Sigmoid colon (tissue), 7 donors: Measurements from ENCODE around the gene CCDC190. TPM values are rescaled to one million over a fixed set of nuclear protein-coding genes. Genes with fewer than 3 reads are reported as not detected.

Experiments used
- DNase-seq: peaks from one replicate; pipeline ENCODE4 v3.0.0-alpha.2; 2019
- H3K27ac ChIP-seq, 4 donors: fragments of 200-600 bp; sonication (generic); one replicate each; pipeline ENCODE4 v1.5.1; 2016 to 2019; ENCODE audit warnings: mild to moderate bottlenecking in 1 of 4
- H3K27me3 ChIP-seq, 3 donors: fragments of 200-600 bp; sonication (generic); one replicate each; pipeline ENCODE4 v1.5.1; 2019; ENCODE audit warnings: mild to moderate bottlenecking in 1 of 3
- H3K36me3 ChIP-seq, 4 donors: fragments of 200-600 bp; sonication (generic); one replicate each; pipeline ENCODE4 v1.5.1; 2016 to 2019
- H3K4me1 ChIP-seq, 4 donors: fragments of 200-600 bp; sonication (generic); one replicate each; pipeline ENCODE4 v1.5.1; 2017 to 2019
- H3K4me3 ChIP-seq, 4 donors: fragments of 200-600 bp; sonication (generic); one replicate each; pipeline ENCODE4 v1.5.1; 2017 to 2019; ENCODE audit warnings: mild to moderate bottlenecking in 2 of 4, moderate library complexity in 1 of 4
- H3K9me3 ChIP-seq, 4 donors: fragments of 200-600 bp in 3 of 4; sonication (generic) in 3 of 4; one replicate each; pipeline versions ENCODE4 v1.5.1 to v1.6.1; 2013 to 2019
- EP300 ChIP-seq, 4 donors: sonication (generic); formaldehyde crosslinking; IDR thresholded peaks; one replicate each; pipeline ENCODE4 v1.6.1; 2017; ENCODE audit warnings: antibody characterized with exemption in 4 of 4
- POLR2A ChIP-seq, 2 donors: fragments of 450-650 bp; IDR thresholded peaks; one replicate each; pipeline ENCODE4 v1.6.1; 2016; ENCODE audit warnings: antibody characterized with exemption in 2 of 2, mild to moderate bottlenecking in 2 of 2, moderate library complexity in 2 of 2
- POLR2AphosphoS5 ChIP-seq, 4 donors: sonication (generic); formaldehyde crosslinking; IDR thresholded peaks; one replicate each; pipeline ENCODE4 v1.6.1; 2017; ENCODE audit warnings: antibody characterized with exemption in 4 of 4
- WGBS, 2 donors: extraction: QIAGEN DNeasy Blood & Tissue Kit; methylation state at CpG; one replicate each; pipeline ENCODE4 v1.1.7; 2013; 5-methylcytosine and 5-hydroxymethylcytosine counted together
- intact Hi-C: fragments of 100-400 bp; cut with DNase I; formaldehyde crosslinking; loops from one replicate; pipeline ENCODE4 v1.15.1; 2023
- polyA plus RNA-seq, 3 donors: library from polyadenylated mRNA; stranded (reverse); fragments of 200-250 nt; gene quantifications; one replicate each; pipeline ENCODE4 v1.2.3, GENCODE V29; 2013
- total RNA-seq, 4 donors: library from RNA; depleted of rRNA; stranded (reverse); fragments of >200 nt; gene quantifications; one replicate each; pipeline ENCODE4 v1.1.0, GENCODE V29; 2016
- TF ChIP-seq, protein P1 (sequence below), 4 experiments: fragments of 450-650 bp in 3 of 4; fragments of 200-600 bp in 1 of 4; IDR thresholded peaks; one replicate each; pipeline ENCODE4 v1.5.1; 2016 to 2019; ENCODE audit warnings: antibody characterized with exemption in 4 of 4, mild to moderate bottlenecking in 3 of 4, moderate library complexity in 2 of 4
- donor health status: healthy with polysubstance abuse.
- donor health status: Bipolar disorder and iron deficiency.
- donor health status: healthy.

Gene CCDC190
- total and polyA plus RNA-seq, 7 donors = not detected

DNA sequence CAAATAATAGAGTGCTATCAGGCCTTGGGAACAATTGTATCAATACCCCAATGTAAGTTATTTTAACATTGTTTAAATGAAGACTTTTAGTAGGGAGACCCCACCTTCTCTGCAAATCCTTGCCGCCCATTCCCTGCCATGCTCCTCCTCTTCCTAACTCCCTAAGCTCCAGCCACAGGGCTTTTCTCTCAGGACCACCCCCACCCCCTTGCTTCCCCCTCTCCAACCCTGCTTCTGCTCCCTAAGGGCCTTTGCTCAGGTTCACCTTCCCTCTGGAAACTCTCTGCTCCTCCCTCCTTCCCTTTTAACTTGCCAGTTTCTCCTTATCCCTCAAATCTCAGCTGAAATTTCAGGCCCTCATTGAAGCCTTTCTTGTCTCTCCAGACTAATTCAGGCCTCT is 16.8 kb downstream of the CCDC190 start:
- H3K27ac ChIP-seq = no peak overlapping the region
- DNase-seq = no peak
- no peak for TF ChIP-seq POLR2A (IDR thresholded peaks at IDR 0.05)
- no peak for TF ChIP-seq POLR2AphosphoS5 (IDR thresholded peaks at IDR 0.05)
- TF ChIP-seq EP300 (IDR thresholded peaks at IDR 0.05) = no peak
- TF ChIP-seq, protein P1, sequence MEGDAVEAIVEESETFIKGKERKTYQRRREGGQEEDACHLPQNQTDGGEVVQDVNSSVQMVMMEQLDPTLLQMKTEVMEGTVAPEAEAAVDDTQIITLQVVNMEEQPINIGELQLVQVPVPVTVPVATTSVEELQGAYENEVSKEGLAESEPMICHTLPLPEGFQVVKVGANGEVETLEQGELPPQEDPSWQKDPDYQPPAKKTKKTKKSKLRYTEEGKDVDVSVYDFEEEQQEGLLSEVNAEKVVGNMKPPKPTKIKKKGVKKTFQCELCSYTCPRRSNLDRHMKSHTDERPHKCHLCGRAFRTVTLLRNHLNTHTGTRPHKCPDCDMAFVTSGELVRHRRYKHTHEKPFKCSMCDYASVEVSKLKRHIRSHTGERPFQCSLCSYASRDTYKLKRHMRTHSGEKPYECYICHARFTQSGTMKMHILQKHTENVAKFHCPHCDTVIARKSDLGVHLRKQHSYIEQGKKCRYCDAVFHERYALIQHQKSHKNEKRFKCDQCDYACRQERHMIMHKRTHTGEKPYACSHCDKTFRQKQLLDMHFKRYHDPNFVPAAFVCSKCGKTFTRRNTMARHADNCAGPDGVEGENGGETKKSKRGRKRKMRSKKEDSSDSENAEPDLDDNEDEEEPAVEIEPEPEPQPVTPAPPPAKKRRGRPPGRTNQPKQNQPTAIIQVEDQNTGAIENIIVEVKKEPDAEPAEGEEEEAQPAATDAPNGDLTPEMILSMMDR (IDR thresholded peaks at IDR 0.05) = no peak

DNA sequence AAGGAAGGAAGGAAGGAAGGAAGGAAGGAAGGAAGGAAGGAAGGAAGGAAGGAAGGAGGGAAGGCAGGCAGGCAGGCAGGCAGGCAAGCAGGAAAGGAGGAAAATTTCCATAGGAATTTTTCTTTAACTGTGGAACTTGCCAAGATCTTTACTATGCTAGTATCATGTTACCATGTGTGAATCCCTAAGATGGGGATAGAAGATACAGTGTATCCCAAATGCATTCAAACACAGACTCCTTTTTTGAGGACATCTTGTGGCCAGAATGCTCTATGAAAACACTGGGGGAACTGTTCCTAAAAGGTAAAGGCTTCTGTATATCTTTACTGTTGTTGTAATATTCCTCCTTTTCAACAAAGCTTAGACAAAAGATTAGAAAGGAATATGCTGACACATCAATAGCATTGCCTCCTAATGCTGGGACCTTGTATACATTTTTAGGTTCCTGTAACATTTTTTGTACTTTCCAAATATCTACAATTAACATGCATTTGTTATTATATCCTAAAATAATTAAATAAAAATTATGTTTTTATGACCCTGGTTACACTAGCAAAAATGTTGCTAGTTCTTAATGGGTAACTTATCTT is 20.6 kb downstream of the CCDC190 start:
- no peak for DNase-seq
- Histone ChIP-seq H3K27me3 (no peaks in the 10 kb centered on the region), H3K27ac (no peak overlapping the region), H3K4me1 (no peaks in the 10 kb centered on the region), H3K4me3 (no peak overlapping the region), H3K36me3 (no peaks in the 10 kb centered on the region), H3K9me3 (peaks cover 0 to 13% (median 4%) of the 10 kb centered on the region in 4 donors)
- no peak for TF ChIP-seq EP300 (IDR thresholded peaks at IDR 0.05)
- intact Hi-C loops = no loop called here

More for the DNA sequence above, 16.8 kb downstream of the CCDC190 start:
- peaks cover 0 to 4% (median under 1%) of the 10 kb centered on the region in 4 donors for H3K9me3 ChIP-seq
- intact Hi-C loops = no loop called here
- WGBS, 2 donors = 84 to 85% methylated on average over 1 of the region's 1 CpG
- no peak overlapping the region for H3K4me3 ChIP-seq
- no peaks in the 10 kb centered on the region for H3K4me1 ChIP-seq
- no peaks in the 10 kb centered on the region for H3K36me3 ChIP-seq
- no peaks in the 10 kb centered on the region for H3K27me3 ChIP-seq

GRCh38 chr1:162838863-162839262 is 22.1 kb downstream of the CCDC190 start:
- intact Hi-C loops = no loop called here
- H3K4me3 ChIP-seq = no peak overlapping the region
- TF ChIP-seq POLR2A (IDR thresholded peaks at IDR 0.05) (no peak), EP300 (IDR thresholded peaks at IDR 0.05) (no peak), POLR2AphosphoS5 (IDR thresholded peaks at IDR 0.05) (no peak)
- TF ChIP-seq, protein P1 (IDR thresholded peaks at IDR 0.05) = no peak
- no peaks in the 10 kb centered on the region for H3K36me3 ChIP-seq
- 74 to 96% methylated on average over 4 of the region's 4 CpGs for WGBS, 2 donors
- H3K27me3 ChIP-seq = no peaks in the 10 kb centered on the region
- H3K4me1 ChIP-seq = no peaks in the 10 kb centered on the region
- no peak for DNase-seq
- H3K27ac ChIP-seq = no peak overlapping the region
- H3K9me3 ChIP-seq = peaks cover 0 to 13% (median 4%) of the 10 kb centered on the region in 4 donors

DNA sequence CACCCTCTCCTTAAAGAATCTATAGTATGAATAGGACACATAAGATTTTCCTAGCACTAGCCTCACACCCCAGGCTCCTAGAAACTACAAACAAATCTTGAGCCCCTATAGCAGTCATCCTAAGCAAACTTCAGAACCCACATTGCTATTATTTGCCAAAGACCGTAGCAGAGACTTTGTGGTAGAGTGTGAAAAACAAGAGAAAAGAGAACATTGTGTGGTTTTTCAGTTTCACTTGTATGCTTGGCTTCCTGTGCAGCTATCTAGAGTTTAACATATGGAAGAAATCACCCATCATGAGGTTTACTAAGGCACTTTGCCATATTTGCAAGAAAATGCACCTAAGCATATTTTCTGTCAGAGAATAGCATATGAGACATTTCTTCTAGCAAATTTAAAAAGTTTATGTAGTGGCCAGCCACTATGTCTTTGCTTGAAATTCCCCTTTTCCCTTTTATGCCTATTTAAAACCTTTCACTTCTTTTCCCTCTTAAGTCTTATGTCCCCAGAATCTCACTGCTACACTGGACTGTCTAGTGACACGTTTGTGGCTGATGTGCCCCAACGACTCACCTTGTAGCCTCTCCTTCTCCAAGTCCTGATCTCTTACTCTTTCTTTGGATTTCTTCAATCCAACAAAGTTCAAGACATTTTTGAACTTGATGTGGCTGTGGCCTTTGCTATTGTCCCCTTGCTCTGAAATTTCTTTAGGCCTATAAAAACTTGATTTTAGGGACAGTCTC is 25.6 kb downstream of the CCDC190 start:
- Histone ChIP-seq H3K9me3 (peaks cover 0 to 13% (median 4%) of the 10 kb centered on the region in 4 donors), H3K4me3 (no peak overlapping the region), H3K27me3 (no peaks in the 10 kb centered on the region), H3K36me3 (no peaks in the 10 kb centered on the region), H3K4me1 (no peaks in the 10 kb centered on the region), H3K27ac (no peak overlapping the region)
- 57 to 61% methylated on average over 3 of the region's 3 CpGs for WGBS, 2 donors
- intact Hi-C loops = no loop called here
- TF ChIP-seq EP300 (IDR thresholded peaks at IDR 0.05) (no peak), POLR2A (IDR thresholded peaks at IDR 0.05) (no peak), POLR2AphosphoS5 (IDR thresholded peaks at IDR 0.05) (no peak)
- TF ChIP-seq, protein P1 (IDR thresholded peaks at IDR 0.05) = no peak
- DNase-seq = no peak

DNA sequence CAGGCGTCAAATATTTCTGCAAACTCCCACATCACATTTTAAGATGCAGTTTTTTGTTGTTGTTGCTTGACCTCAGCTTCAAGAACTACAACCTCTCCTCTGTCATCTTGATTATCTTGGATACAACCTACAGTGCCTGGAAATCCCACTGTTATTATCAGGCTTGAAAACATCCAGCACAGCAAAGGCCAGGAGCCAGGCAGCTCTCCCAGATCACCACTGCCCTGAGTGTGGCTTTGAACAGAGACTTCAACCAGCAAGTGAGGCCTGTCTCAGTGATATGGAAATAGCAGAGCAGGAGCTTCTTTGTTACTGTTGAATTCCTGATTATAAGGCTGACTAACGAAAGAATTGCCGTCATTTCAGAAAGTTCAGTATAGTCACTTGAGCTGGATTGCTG is 28.5 kb downstream of the CCDC190 start:
- H3K9me3 ChIP-seq = no peaks in the 10 kb centered on the region
- H3K4me3 ChIP-seq = no peak overlapping the region
- TF ChIP-seq POLR2AphosphoS5 (IDR thresholded peaks at IDR 0.05) (no peak), POLR2A (IDR thresholded peaks at IDR 0.05) (no peak), EP300 (IDR thresholded peaks at IDR 0.05) (no peak)
- TF ChIP-seq, protein P1 (IDR thresholded peaks at IDR 0.05) = no peak
- intact Hi-C loops = no loop called here
- 93 to 95% methylated on average over 3 of the region's 3 CpGs for WGBS, 2 donors
- H3K36me3 ChIP-seq = no peaks in the 10 kb centered on the region
- no peak for DNase-seq
- no peaks in the 10 kb centered on the region for H3K4me1 ChIP-seq
- H3K27me3 ChIP-seq = no peaks in the 10 kb centered on the region
- no peak overlapping the region for H3K27ac ChIP-seq
